Cardiac fibroblast (primary cell): Measurements from ENCODE around the gene NUAK2.

Experiments
- DNase-seq, 2 donors: peaks; one replicate each; pipeline versions ENCODE4 v3.0.0 to v3.0.0-alpha.2; 2010; ENCODE audit warnings: low read depth in 2 of 2
- H3K4me3 ChIP-seq, 2 donors: replicated peaks in 1 of 2; 1 replicate in 1 of 2; 2 replicates in 1 of 2; pipeline ENCODE4 v1.5.1; 2011; ENCODE audit warnings: low read depth in 2 of 2, low read length in 2 of 2, mild to moderate bottlenecking in 2 of 2, moderate library complexity in 1 of 2
- CTCF ChIP-seq: IDR thresholded peaks from one replicate; pipeline ENCODE4 v1.5.1; 2011; ENCODE audit warnings: low read depth, mild to moderate bottlenecking, low read length, inconsistent platforms

NUAK2 gene

DNA sequence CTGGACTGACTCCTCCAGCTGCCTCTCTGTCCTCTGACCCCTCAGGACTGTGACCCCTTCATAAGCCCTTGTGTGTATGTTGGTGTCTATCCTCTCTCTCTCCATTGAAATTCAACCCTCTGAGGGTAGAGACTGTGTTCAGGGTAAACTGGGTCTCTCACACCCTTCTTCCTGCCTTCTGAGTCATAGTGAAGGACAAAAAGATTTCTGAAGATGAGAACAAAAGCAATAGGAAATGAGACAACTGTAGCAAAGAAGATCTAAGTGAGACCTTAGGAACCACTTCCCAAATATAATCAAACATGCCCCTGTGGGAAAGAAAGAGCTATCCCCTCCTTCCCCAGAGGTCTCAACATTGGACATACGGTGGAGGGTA lies 16.9 kb downstream of the NUAK2 start:
- H3K4me3 ChIP-seq, result no peak overlapping the region
- TF ChIP-seq CTCF, result no peak
- peak in 1 of 2 donors; percentile 33 for DNase-seq

GRCh38 chr1:205304046-205304694 lies 17.4 kb downstream of the NUAK2 start:
- H3K4me3 ChIP-seq, result no peak overlapping the region
- TF ChIP-seq CTCF, result no peak

DNA sequence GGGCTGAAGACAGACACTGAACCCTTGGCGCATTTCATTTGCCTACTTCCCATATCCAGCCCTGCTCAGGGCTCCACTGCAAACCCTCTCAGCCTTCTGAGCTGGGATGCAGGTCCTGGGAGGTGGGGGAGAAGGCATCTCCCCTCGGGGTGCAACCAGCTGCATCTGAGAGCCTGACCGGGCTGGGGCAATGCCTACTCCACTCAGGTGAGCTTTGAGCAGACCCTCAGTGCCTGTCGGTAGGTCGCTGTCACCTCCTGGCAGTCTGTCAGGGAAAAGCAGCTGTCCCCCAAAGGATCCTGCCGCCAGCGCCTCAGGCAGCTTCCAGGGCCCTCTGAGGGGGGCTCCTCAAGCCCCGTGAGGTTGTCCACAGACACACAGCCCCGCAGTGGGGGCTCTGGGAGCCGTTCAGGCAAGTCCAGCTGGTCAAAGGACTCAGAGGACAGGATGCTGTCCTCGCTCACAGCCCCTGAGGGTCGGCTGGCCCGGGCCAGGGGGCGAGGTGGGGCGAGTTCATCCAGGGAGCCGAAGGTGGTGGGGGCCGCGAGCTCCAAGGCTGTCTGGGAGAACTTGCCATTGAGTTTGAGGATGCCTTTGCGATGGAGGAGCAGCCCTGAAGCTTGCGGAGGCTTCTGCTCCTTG lies 18.2 kb downstream of the NUAK2 start:
- no peak overlapping the region for H3K4me3 ChIP-seq
- no peak for TF ChIP-seq CTCF
- DNase-seq, result no peak

More at GRCh38 chr1:205304046-205304694, 17.4 kb downstream of the NUAK2 start:
- DNase-seq, result no peak

- no peak for TF ChIP-seq CTCF
- H3K4me3 ChIP-seq, result no peak overlapping the region
- DNase-seq, result peak in 1 of 2 donors; percentile 66
These were observed 19.5 kb downstream of the NUAK2 start for GRCh38 chr1:205301842-205302588.

GRCh38 chr1:205301205-205301821 lies 20.2 kb downstream of the NUAK2 start:
- TF ChIP-seq CTCF, result no peak
- peak; percentile 95 to 97 for DNase-seq
- H3K4me3 ChIP-seq, result no peak overlapping the region

GRCh38 chr1:205300149-205300548 lies 21.4 kb downstream of the NUAK2 start:
- H3K4me3 ChIP-seq, result no peak overlapping the region
- DNase-seq, result no peak
- TF ChIP-seq CTCF, result no peak
